ENCODE measurements around the gene PAPOLA.
A peak's percentile ranks its signal among the peaks of the same experiment; 100 is the strongest.

The PAPOLA gene

DNA sequence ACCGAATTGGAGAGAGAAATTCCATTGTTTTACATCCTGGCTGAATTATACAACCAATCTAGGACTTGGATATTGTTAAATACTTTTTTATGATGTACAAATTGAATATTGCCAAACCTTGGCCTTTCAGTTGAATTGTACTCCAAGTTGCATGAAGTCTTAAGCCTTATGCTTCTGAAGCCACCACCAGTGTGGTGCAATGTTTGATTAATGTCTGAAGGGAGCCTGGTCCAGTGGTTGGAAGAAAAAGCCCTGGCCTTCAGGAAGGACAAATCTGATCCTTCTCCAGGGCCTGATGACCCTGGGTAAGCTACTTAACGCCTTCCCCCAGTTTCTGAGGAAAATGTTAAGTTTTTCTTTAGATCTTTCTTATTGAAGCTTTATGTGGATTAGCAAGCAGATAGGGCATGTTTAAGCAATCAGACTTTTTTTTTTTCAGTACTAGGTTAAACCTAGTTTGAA, 72.0 kb downstream of the PAPOLA start:
- H3K4me3 ChIP-seq (ENCODE audit: severe bottlenecking), result no peak overlapping the region
- H3K27ac ChIP-seq (ENCODE audit: poor library complexity, severe bottlenecking), result peak overlapping the region; percentile 10
- TF ChIP-seq, protein P1, sequence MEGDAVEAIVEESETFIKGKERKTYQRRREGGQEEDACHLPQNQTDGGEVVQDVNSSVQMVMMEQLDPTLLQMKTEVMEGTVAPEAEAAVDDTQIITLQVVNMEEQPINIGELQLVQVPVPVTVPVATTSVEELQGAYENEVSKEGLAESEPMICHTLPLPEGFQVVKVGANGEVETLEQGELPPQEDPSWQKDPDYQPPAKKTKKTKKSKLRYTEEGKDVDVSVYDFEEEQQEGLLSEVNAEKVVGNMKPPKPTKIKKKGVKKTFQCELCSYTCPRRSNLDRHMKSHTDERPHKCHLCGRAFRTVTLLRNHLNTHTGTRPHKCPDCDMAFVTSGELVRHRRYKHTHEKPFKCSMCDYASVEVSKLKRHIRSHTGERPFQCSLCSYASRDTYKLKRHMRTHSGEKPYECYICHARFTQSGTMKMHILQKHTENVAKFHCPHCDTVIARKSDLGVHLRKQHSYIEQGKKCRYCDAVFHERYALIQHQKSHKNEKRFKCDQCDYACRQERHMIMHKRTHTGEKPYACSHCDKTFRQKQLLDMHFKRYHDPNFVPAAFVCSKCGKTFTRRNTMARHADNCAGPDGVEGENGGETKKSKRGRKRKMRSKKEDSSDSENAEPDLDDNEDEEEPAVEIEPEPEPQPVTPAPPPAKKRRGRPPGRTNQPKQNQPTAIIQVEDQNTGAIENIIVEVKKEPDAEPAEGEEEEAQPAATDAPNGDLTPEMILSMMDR (IDR thresholded peaks at IDR 0.05; ENCODE audit: poor library complexity, severe bottlenecking), result no peak
- peaks cover 25% of the 10 kb centered on the region for H3K36me3 ChIP-seq (ENCODE audit: low read depth)
- H3K27me3 ChIP-seq (ENCODE audit: insufficient read depth, poor library complexity, severe bottlenecking), result no peaks in the 10 kb centered on the region
- ATAC-seq (ENCODE audit: low read depth), result peak; percentile 10; the same call in 1 of the 3 replicates
- DNase-seq (ENCODE audit: low spot score), result no peak
- H3K9me3 ChIP-seq (ENCODE audit: severe bottlenecking), result no peaks in the 10 kb centered on the region
- peaks cover 12% of the 10 kb centered on the region for H3K4me1 ChIP-seq (ENCODE audit: insufficient read depth, poor library complexity, severe bottlenecking)

DNA sequence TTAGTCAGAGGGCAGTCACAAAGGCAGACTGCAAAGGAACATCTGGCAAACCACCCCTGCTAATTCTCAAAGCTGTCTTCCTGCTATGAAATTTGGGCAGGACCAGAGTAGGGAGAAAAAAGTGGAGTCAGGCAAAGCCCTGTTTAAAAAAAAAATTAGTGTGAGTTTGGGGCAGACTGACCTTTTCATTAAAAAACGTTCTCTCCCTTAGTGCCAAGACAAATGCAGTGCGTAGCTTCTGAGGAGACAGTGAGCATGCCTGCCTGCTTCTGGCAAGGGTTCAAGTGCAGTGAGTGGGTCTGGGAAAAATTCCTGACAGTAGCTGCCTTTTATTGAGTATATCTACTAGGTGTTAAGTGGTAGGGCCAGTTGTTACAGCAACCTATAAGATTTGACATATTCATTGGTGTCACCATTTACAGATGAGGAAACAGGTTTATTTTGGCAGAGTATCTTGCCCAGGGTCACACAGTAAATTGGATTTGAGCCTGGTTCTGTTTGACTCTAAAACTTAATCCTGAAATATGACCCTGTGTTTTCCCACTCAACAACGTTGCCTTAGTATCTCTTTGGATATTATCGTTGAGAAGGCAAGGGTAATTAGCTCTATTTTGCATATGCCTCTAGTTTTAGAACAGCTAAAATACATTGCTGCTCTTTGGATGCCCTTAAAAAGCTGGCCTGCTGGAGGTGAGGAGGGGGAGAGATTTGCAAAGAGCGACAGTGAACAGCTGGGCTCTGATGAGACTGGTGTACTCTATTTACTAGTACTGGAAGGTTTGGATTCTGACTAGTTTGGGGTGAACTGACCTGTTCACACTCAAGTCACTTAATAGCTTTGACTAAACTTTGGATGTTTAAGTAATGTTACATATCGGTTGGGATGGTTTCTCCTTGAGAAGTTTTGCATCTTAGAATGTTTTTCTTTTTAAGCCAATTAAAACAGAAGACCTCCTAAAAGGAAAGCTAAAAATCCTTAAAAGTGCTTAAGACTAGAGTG, 72.8 kb downstream of the PAPOLA start:
- DNase-seq (ENCODE audit: low spot score) (no peak), ATAC-seq (ENCODE audit: low read depth) (peak; percentile 61)
- no peaks in the 10 kb centered on the region for H3K27me3 ChIP-seq (ENCODE audit: insufficient read depth, poor library complexity, severe bottlenecking)
- peaks cover 12% of the 10 kb centered on the region for H3K4me1 ChIP-seq (ENCODE audit: insufficient read depth, poor library complexity, severe bottlenecking)
- peak overlapping the region; percentile 10 for H3K27ac ChIP-seq (ENCODE audit: poor library complexity, severe bottlenecking)
- TF ChIP-seq, protein P1 (IDR thresholded peaks at IDR 0.05; ENCODE audit: poor library complexity, severe bottlenecking), result no peak
- peaks cover 19% of the 10 kb centered on the region for H3K36me3 ChIP-seq (ENCODE audit: low read depth)
- H3K4me3 ChIP-seq (ENCODE audit: severe bottlenecking), result no peak overlapping the region
- no peaks in the 10 kb centered on the region for H3K9me3 ChIP-seq (ENCODE audit: severe bottlenecking)

DNA sequence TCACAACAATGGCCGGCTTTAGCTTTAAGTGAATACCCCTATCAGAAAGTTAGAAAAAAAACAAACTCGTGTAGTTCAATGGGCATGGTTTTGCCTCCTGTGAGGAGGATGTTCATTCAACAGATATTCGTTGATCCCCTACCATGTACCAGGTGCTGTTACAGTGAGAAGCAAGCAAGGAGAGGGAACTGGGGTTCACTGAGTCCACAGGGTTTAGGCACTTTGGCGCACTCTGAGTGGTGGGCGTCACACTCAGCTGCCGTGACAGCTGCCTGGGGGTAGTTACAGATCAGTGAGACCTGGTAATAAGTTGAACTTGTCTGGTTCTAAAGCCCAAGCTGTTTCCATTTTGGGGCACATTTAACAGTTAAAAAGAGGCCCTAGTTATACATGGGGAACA, 74.2 kb downstream of the PAPOLA start:
- Histone ChIP-seq H3K4me1 (ENCODE audit: insufficient read depth, poor library complexity, severe bottlenecking) (peaks cover 12% of the 10 kb centered on the region), H3K27me3 (ENCODE audit: insufficient read depth, poor library complexity, severe bottlenecking) (no peaks in the 10 kb centered on the region), H3K4me3 (ENCODE audit: severe bottlenecking) (no peak overlapping the region), H3K36me3 (ENCODE audit: low read depth) (peaks cover 6% of the 10 kb centered on the region), H3K9me3 (ENCODE audit: severe bottlenecking) (no peaks in the 10 kb centered on the region), H3K27ac (ENCODE audit: poor library complexity, severe bottlenecking) (no peak overlapping the region)
- DNase-seq (ENCODE audit: low spot score), result no peak
- TF ChIP-seq, protein P1 (IDR thresholded peaks at IDR 0.05; ENCODE audit: poor library complexity, severe bottlenecking), result no peak
- no peak for ATAC-seq (ENCODE audit: low read depth)

DNA sequence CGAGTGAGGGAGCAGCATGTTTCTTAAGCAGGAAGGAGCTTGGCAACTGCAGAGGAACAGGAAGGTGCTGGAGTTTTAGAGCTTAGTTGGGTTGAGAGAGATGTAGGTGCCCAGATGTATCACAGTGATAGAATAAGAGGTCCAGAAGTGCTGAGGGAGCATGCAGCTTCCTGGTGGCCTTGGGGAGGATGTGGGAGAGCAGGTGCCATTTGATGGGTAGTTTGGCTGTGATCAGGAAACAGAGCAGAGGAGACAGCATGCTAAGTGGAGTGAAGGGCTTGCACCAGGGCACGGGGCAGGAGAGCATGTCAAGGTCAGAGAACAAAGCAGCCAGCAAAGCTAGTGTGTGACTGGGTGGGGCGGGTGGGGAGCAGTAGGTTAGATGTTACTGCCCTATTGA, 74.8 kb downstream of the PAPOLA start:
- Histone ChIP-seq H3K9me3 (ENCODE audit: severe bottlenecking) (no peaks in the 10 kb centered on the region), H3K4me3 (ENCODE audit: severe bottlenecking) (no peak overlapping the region), H3K27me3 (ENCODE audit: insufficient read depth, poor library complexity, severe bottlenecking) (no peaks in the 10 kb centered on the region), H3K36me3 (ENCODE audit: low read depth) (peaks cover under 1% of the 10 kb centered on the region; the same call in 1 of the 2 replicates), H3K27ac (ENCODE audit: poor library complexity, severe bottlenecking) (no peak overlapping the region), H3K4me1 (ENCODE audit: insufficient read depth, poor library complexity, severe bottlenecking) (peaks cover 12% of the 10 kb centered on the region)
- TF ChIP-seq, protein P1 (IDR thresholded peaks at IDR 0.05; ENCODE audit: poor library complexity, severe bottlenecking), result no peak
- ATAC-seq (ENCODE audit: low read depth) (no peak), DNase-seq (ENCODE audit: low spot score) (no peak)

Data from RWPE2 (cell line).